HFF-Myc (cell line): ENCODE results near the gene MEA1.

Experiments used
- DNase-seq: peaks from one replicate; pipeline ENCODE4 v3.0.0-alpha.2; 2011; ENCODE audit warnings: low read depth; ENCODE audit errors: extremely low read depth
- H3K4me3 ChIP-seq: replicated peaks from 2 replicates; pipeline ENCODE4 v1.5.1; 2011; ENCODE audit warnings: low read depth, mild to moderate bottlenecking, control low read depth, low read length
- CTCF ChIP-seq: IDR thresholded peaks from 2 replicates; pipeline ENCODE4 v1.5.1; 2012; ENCODE audit warnings: mild to moderate bottlenecking, low read depth, low read length, control low read depth; ENCODE audit errors: missing control alignments

The MEA1 gene

GRCh38 chr6:43037706-43038105 lies 24.0 kb upstream of the MEA1 start:
- no peak for TF ChIP-seq CTCF
- DNase-seq, result no peak
- H3K4me3 ChIP-seq, result no peak overlapping the region

- TF ChIP-seq CTCF, result no peak
- no peak for DNase-seq
- H3K4me3 ChIP-seq, result no peak overlapping the region
Measured at GRCh38 chr6:43037197-43037596, 23.5 kb upstream of the MEA1 start.

- no peak overlapping the region for H3K4me3 ChIP-seq
- TF ChIP-seq CTCF, result no peak
- no peak for DNase-seq
Measured at GRCh38 chr6:43036712-43037111, 23.0 kb upstream of the MEA1 start.

GRCh38 chr6:43035495-43036194 lies 21.9 kb upstream of the MEA1 start:
- no peak for TF ChIP-seq CTCF
- no peak for DNase-seq
- no peak overlapping the region for H3K4me3 ChIP-seq

GRCh38 chr6:43034190-43034525 lies 20.4 kb upstream of the MEA1 start:
- DNase-seq, result no peak
- TF ChIP-seq CTCF, result no peak
- H3K4me3 ChIP-seq, result no peak overlapping the region

- DNase-seq, result no peak
- TF ChIP-seq CTCF, result no peak
- H3K4me3 ChIP-seq, result no peak overlapping the region
Measured at GRCh38 chr6:43033496-43034189, 19.9 kb upstream of the MEA1 start.
